Astrocyte of the spinal cord (primary cell): ENCODE data around the gene TMC5.
A peak's percentile ranks its signal among the peaks of the same experiment; 100 is the strongest.
"Not testable (repeated sequence)": the region's sequence is repeated elsewhere in the genome, so short reads cannot be mapped to it uniquely, and the experiment has no call there.

Experiments
- DNase-seq: peaks from one replicate; pipeline ENCODE4 v3.0.0; 2011; ENCODE audit warnings: low read depth, low spot score
- H3K4me3 ChIP-seq: 2 replicates; pipeline ENCODE4 v1.5.1; 2011; ENCODE audit warnings: low read depth, mild to moderate bottlenecking, low read length, moderate library complexity
- in situ Hi-C: cut with HindIII; loops from 2 replicates; pipeline ENCODE4 v1.10.0; 2017; ENCODE audit warnings: low sequenced_read_pairs
- TF ChIP-seq, protein P1 (sequence below): IDR thresholded peaks from 2 replicates; pipeline ENCODE4 v1.5.1; 2012; ENCODE audit warnings: low read depth, mild to moderate bottlenecking, low read length, inconsistent platforms

Gene TMC5

GRCh38 chr16:19392352-19392751, 25.3 kb upstream of the TMC5 start:
- in situ Hi-C loops, result no loop called here
- H3K4me3 ChIP-seq, result no peak overlapping the region
- TF ChIP-seq, protein P1, sequence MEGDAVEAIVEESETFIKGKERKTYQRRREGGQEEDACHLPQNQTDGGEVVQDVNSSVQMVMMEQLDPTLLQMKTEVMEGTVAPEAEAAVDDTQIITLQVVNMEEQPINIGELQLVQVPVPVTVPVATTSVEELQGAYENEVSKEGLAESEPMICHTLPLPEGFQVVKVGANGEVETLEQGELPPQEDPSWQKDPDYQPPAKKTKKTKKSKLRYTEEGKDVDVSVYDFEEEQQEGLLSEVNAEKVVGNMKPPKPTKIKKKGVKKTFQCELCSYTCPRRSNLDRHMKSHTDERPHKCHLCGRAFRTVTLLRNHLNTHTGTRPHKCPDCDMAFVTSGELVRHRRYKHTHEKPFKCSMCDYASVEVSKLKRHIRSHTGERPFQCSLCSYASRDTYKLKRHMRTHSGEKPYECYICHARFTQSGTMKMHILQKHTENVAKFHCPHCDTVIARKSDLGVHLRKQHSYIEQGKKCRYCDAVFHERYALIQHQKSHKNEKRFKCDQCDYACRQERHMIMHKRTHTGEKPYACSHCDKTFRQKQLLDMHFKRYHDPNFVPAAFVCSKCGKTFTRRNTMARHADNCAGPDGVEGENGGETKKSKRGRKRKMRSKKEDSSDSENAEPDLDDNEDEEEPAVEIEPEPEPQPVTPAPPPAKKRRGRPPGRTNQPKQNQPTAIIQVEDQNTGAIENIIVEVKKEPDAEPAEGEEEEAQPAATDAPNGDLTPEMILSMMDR, result no peak
- no peak for DNase-seq

GRCh38 chr16:19393226-19394111, 24.2 kb upstream of the TMC5 start:
- TF ChIP-seq, protein P1, result no peak
- no peak overlapping the region for H3K4me3 ChIP-seq
- DNase-seq, result peak; percentile 42
- in situ Hi-C loops, result no loop called here

- in situ Hi-C loops, H3K4me3 ChIP-seq: not testable (repeated sequence)
Measured at GRCh38 chr16:19395646-19396267, 21.9 kb upstream of the TMC5 start.

GRCh38 chr16:19396555-19397011, 21.1 kb upstream of the TMC5 start:
- in situ Hi-C loops, result no loop called here
- no peak overlapping the region for H3K4me3 ChIP-seq
- no peak for DNase-seq
- TF ChIP-seq, protein P1, result no peak

More at GRCh38 chr16:19395646-19396267, 21.9 kb upstream of the TMC5 start:
- DNase-seq, result not testable (repeated sequence)

GRCh38 chr16:19397373-19397772, 20.3 kb upstream of the TMC5 start:
- in situ Hi-C loops, DNase-seq: not testable (repeated sequence)

GRCh38 chr16:19400711-19401110, 17.0 kb upstream of the TMC5 start:
- no peak overlapping the region for H3K4me3 ChIP-seq
- DNase-seq, result no peak
- TF ChIP-seq, protein P1, result no peak
- in situ Hi-C loops, result no loop called here

More at GRCh38 chr16:19397373-19397772, 20.3 kb upstream of the TMC5 start:
- not testable (repeated sequence) for H3K4me3 ChIP-seq

DNA sequence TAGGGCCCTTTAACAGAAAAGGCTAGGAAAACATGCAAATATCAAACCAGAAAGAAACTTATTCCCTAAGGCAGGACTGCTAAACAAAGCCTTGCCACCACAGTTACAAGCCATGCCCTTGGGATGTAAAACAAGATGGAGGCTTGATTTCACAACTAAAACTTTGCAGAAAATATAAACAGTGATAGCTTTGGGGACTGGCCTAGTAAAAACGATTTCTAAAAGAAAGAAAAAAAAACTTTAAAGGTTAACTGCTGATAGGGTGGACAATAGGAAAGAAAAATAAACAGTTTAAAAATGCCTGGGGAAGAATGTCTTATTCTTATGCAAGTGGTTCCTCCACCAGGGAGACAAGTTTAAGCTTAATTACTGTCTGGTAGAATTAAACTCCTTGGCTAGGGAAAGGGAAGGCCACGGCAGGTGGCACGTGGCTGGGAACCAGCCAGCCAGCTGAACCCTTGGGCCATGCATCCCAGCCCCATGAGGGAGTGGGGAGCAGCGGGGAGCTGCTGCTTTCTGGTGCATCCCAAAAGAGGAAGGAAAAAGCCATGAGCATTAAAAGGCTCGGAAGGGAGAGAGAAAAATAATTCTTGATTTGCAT, 10.7 kb upstream of the TMC5 start:
- no peak for DNase-seq
- TF ChIP-seq, protein P1, result no peak
- in situ Hi-C loops, result no loop called here

More for the DNA sequence above, 10.7 kb upstream of the TMC5 start:
- H3K4me3 ChIP-seq, result no peak overlapping the region
